Activated CD4-positive, CD25-positive, alpha-beta regulatory T cell treated with anti-CD3 and anti-CD28 coated beads, Interleukin-2, amount 50 U/mL, for 72 hours (primary cell): ENCODE data around the gene ANKFY1.
"Not testable (repeated sequence)": the region's sequence is repeated elsewhere in the genome, so short reads cannot be mapped to it uniquely, and the experiment has no call there.

Experiments
- DNase-seq: peaks from one replicate; pipeline ENCODE4 v3.0.0; 2021

The ANKFY1 gene

DNA sequence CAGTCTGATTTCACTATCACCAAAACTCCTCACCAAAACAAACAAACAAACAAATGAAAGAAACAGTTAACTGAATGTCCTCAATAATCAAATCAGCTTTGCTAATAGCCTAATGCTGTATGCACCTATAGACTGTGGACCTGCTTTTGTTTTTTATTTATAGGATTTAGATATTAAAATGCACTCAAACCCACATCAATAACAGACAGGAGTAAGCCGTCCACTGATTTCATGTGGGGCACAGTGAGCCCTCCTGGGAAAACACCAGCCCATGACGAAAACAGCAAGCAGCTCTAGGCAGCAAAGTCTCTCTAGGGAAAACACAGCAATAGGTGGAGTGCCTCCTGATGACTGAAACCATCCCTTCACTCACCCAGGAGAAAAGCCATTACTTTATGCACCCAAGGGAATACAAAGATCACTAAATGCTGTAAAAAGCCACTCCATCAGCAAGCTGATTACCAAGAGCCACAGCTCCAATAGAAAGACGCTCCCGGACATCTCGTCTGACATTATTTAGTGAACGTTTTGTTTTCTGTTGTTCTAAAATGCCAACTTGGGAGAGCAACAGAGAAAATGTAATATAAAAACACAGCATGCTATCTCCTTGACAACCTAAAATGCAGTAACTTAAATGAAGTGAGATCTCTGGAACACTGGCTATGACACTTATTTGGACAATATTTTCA, 47.8 kb downstream of the ANKFY1 start:
- no peak for DNase-seq

DNA sequence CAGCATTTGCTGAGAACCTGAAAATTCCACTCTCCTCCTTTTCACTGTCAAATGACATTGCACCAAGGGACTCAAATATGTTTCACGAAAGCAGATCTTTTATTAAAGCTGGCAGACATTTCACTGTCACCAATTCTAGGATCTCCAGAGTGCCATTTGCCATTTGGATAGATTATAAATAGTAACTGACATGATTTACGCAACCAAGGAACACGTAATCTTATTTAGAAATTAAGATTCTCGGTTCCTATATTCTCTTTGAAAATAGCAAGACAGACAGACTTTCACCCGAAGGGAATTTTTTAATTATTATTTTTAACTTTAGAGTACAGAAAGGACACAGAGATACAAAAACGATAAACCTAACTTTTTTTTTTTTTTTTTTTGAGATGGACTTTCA, 49.6 kb downstream of the ANKFY1 start:
- no peak for DNase-seq

DNA sequence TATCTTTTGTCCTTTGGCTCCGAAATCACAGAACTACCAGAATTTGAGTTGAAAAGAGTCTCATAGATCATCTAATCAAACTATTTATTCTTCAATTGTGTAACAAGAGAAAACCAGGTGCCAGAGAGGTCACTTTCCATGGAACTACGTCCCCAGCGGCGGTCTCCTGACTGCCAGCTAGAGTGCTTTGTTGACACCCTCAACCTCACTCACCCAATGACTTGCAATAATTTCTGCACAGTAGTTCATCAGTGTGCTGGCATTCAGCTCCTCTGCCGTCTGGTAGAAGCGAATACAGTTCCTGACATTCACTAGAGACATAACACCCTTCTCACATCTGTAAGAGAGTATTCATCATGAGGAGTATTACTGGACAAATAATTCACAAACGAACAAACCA, 54.2 kb downstream of the ANKFY1 start:
- no peak for DNase-seq

- no peak for DNase-seq
Observed at GRCh38 chr17:4208238-4208637, 55.5 kb downstream of the ANKFY1 start.

DNA sequence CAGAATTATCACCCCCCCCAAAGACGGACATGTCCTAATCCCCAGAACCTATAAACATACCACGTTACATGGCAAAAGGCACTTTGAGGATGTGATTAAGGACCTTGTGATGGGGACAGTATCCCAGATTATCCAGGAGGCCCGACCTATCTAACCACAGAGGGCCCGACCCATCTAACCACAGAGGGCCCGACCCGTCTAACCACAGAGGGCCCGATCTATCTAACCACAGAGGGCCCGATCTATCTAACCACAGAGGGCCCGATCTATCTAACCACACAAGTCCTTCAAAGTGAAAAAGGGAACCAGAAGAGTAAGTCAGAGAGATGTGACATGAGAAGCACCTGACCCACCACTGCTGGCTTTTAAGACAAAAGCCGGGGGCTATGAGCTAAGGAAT, 56.8 kb downstream of the ANKFY1 start:
- DNase-seq = no peak

DNA sequence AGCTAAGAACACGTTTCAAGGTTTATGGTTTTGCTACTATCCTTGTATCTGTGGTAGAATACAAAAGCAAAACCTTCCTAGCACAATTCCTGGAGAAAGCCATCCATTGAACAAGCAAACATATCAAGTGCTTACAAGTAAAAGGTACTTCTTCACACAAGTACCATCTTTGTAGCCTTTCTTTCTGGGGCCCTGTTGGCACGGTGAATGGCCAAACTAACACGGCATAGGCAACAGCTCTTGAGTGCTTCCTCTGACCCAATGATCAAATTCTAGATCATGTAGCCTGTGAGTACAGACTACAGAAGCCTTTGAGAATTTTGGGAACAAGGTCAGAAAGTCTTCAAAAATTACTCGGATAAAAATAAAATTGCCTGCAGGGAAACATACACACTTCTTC, 57.9 kb downstream of the ANKFY1 start:
- no peak for DNase-seq

DNA sequence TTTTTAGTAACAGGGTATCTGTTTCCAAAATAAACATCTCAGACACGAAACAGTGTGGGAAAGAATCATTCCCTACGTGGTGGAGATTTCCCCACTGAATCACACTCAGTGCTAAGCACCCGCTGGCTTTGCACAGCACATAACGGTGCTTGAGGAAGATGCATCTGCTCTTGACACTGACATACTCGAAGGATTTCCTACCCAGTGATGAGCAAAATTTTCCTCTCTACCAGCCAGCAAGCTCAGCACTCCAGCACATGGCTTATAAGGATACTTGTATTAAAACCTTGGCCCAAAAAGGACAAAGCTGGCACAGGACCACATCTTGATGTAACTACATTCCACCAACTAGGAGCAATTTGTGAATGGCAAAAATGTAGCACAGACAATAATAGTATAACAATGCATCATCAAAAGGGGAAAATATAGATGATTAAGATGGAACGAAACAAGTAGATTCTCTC, 59.0 kb downstream of the ANKFY1 start:
- DNase-seq = no peak

- no peak for DNase-seq
Observed at GRCh38 chr17:4204190-4204589, 59.6 kb downstream of the ANKFY1 start.

GRCh38 chr17:4201226-4201625, 62.6 kb downstream of the ANKFY1 start:
- no peak for DNase-seq

DNA sequence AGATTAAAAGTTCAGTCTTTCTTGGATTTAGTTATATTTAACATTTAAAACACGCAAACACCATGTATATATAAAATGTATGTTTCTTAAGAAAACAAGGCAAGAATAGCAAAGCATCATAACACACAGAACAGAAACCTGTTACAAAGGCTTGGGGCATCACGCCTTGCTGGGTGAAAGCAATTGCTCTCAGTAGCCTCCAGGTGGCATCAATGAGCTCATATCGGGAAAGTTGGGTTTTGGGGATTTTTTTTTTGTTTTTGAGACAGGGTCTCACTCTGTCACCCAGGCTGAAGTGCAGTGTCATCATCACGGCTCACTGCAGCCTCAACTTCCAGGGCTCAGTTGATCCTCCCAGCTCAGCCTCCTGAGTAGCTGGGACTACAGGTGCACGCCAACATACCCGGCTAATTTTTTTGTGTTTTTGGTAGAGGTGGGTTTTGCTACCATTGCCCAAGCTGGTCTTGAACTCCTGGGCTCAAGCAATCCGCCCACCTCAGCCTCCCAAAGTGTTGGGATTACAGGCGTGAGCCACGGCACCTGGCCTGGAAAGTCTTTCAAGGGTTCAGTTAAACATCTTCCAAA, 63.9 kb downstream of the ANKFY1 start:
- no peak for DNase-seq

GRCh38 chr17:4198995-4199394, 64.8 kb downstream of the ANKFY1 start:
- no peak for DNase-seq

- no peak for DNase-seq
Observed at GRCh38 chr17:4195306-4195705, 68.5 kb downstream of the ANKFY1 start.

DNA sequence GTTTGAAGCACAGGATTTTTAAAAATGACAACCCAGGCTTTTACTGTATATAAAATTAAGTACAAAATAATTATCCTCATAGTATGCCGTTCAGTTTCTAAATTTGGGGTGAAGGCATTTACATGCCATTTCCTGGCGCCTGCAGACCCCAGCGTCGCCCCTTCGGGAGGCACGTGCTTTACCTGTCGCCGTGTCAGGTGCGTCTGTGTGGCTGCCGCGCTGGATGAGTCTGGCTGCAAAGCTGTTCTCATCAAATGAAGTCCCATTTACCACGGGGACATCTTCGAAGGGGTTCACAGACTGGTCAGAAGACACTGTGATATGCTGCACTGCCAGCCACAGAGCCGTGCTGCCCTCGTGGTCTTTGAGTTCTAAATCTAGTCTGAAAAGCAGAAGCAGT, 69.0 kb downstream of the ANKFY1 start:
- DNase-seq = no peak

GRCh38 chr17:4190791-4191190, 73.0 kb downstream of the ANKFY1 start:
- not testable (repeated sequence) for DNase-seq

- no peak for DNase-seq
Observed at GRCh38 chr17:4189280-4189679, 74.5 kb downstream of the ANKFY1 start.

DNA sequence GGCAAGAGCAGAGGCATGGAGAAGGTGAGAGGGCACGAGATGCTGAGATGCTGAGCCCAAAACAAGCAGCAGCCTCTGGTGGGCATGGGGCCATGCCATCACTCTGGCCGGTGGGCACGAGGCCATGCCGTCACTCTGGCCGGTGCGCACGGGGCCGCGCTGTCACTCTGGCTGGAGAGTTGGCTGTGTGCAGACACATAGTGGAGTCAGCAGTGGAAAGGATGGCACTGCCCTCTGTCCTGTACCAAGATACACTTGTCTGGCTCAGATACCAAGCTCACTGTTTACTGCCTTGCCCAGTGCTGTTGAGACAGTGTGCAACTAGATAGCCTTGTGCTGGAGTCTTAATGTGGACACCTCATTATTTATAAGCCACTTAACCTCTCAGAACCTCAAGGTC, 75.7 kb downstream of the ANKFY1 start:
- no peak for DNase-seq

- DNase-seq = no peak
Observed at GRCh38 chr17:4187076-4187475, 76.7 kb downstream of the ANKFY1 start.

DNA sequence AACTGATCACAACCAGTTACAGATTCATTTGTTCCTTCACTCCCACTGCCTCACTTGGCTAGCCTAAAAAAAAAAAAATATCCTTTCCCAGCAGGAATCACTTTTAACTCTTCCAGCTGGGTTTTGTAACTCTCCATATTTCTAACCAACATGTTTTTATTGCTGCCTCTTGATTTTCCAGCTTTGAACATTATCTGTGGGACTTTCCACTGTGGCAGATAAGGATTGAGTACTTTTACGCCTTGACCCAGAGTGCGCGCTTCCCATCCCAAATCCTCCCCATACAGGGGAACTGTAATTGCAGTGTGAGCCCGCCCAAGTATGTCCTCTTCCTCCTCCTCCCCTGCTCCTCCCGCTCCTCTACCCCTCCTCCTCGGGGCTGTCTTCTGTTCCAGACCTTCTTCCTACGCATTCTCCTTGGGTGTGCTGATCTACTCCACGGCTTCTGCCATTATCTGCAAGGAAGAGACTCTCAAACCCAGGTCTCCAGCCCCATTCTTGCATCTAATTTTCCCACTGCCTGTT, 77.4 kb downstream of the ANKFY1 start:
- no peak for DNase-seq

DNA sequence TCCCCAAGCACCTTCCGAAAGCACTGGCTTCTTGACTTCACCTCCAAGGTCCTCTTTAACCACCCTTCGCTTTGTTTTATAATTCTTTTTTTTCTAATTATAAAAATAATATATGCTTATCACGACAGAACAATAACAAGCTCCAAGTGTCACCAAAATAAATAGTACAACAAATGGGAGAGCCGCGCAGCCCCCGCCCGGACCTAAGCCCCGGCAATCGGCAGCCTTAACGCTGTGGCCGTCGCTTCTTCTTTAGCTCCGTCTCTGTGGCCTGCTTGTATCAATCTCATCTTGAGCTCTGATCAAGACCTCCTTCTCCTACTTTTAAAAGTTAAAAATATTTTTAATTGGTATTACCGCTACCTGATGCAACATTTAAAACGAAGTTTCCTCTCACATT, 78.1 kb downstream of the ANKFY1 start:
- DNase-seq = no peak

- no peak for DNase-seq
Observed at GRCh38 chr17:4184811-4185210, 79.0 kb downstream of the ANKFY1 start.

DNA sequence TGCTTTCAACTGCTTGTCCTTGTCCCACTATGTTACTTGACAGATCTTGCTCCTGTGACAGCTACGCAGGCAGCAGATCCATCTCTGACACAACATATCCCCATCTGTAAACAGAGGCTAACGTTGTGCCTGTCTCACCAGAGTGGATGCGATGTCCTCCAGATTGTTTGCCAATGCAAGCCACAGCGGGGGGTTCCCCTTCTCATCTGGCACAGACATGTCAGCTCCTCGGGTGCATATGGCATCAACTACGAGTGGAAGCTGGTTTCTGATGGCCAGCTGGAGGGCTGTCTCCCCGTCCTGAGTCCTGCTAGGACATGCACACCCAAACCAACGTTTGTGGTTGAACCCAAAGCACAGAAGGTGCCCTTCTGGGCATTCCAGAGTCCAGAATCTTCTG, 81.7 kb downstream of the ANKFY1 start:
- DNase-seq = no peak

DNA sequence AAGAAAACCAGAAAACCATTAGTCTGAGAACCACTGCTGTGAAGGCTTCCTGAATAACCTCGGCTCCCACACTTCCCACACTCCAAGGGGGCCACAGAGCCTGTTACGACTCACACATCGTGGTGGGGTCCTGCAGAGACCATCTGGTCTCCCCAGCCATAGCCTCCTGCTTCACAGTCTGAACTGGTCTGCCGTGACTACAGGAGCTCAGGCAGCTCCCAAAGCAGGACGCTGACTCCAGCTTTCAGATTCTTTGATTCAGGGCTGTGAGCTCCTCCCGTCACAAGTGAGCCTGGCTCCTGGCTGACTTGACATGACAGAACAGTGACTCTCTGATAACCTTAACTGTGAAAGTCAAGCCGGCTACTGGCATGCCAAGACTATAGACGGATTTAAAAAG, 83.0 kb downstream of the ANKFY1 start:
- no peak for DNase-seq

DNA sequence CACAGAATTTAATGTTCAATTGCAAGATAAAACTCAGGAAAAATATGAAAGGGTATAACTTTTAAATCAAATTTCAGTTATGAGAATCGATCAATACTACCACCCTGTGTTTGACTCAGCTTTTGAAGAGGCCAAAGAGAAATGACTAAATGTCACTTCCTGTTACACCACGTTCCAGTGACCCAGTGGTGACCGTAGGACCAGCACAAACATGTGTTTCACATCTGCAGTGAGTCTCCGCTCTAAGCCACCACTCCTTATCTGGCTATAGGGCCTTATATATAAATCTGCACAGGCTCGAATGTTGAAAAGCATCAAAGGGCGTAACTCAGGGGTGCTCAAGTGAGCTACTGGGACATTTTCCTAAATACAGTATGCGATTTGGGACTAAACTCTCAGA, 84.7 kb downstream of the ANKFY1 start:
- no peak for DNase-seq

DNA sequence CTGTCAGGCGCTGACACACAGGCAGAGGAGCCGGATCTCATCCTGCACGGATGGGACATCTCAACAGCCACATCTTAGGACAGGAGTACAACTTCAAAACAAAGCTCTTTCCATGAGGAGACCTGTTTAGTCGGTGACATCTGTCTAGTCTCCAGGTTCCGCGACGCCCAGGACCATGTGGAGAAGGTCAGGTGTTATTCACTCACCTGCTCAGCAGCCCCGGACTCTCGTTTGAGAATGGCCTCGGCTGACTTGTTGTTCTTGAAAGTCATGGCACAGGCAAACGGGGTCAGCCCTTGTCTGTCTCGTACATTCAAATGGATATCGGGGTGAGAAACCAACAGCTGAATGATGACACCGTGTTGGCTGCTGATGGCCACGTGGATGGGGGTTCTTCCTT, 85.1 kb downstream of the ANKFY1 start:
- DNase-seq = no peak

DNA sequence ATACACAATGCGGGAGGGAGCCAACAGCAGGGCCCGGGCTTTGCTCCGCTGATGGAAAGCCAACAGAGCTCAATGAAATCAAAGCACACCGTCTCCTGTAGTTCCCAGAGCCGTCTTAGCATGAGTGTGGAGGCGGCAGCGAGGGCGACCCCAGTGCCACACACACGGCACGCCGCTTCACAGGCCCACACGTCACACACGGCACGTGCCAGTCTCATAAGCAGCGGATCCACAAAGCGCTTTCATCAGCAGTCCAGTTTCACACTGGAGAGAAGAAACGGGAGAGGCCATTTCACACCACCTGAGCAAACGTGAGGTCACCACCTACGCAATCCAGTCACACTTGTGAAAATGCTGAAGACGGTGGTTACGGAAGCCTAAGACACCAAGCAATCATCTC, 86.0 kb downstream of the ANKFY1 start:
- no peak for DNase-seq
